Immature natural killer cell (primary cell): Measurements from ENCODE around the gene HAUS5. TPM values are rescaled to one million over a fixed set of nuclear protein-coding genes. Genes with fewer than 3 reads are reported as not detected.

Source experiments
- polyA plus RNA-seq, 3 donors: library from polyadenylated mRNA; unstranded; fragments of 300-500 nt; fragmentation: Illumina TruSeq; gene quantifications; one replicate each; pipeline ENCODE4 v1.2.3, GENCODE V29; 2021

HAUS5 gene
- polyA plus RNA-seq, 3 donors from 2014 or later, result 0.98 to 7.5 (median 6.0) TPM

Other genes with a start within 250 kb of the HAUS5 start
- not detected for gene GPR42, start 241.7 kb upstream of the HAUS5 start, polyA plus RNA-seq
- gene FFAR2, start 164.5 kb upstream of the HAUS5 start, polyA plus RNA-seq, result 1 to 10 TPM in 1 of 3 donors, under 1 TPM in 2; 0.12 to 1.6 (median 0.15) TPM
- not detected for gene KRTDAP, start 122.3 kb upstream of the HAUS5 start, polyA plus RNA-seq
- 10 to 100 TPM in 2 of 3 donors, 1 to 10 TPM in 1; 5.0 to 24.5 (median 20.3) TPM for gene DMKN, start 99.1 kb upstream of the HAUS5 start, polyA plus RNA-seq
- not detected for gene SBSN, start 84.4 kb upstream of the HAUS5 start, polyA plus RNA-seq
- not detected for gene GAPDHS, start 79.3 kb upstream of the HAUS5 start, polyA plus RNA-seq
- 100 to 1,000 TPM; 117 to 184 (median 151) TPM for gene TMEM147, start 67.1 kb upstream of the HAUS5 start, polyA plus RNA-seq
- gene ATP4A, start 49.1 kb upstream of the HAUS5 start, polyA plus RNA-seq, result not detected
- not detected for gene PMIS2, start 26.6 kb upstream of the HAUS5 start, polyA plus RNA-seq
- 10 to 100 TPM; 51.4 to 91.8 (median 72.7) TPM for gene RBM42, start 16.3 kb downstream of the HAUS5 start, polyA plus RNA-seq
- gene ETV2, start 29.0 kb downstream of the HAUS5 start, polyA plus RNA-seq, result under 1 TPM; 0.55 to 0.79 (median 0.68) TPM
- 1,000 to 10,000 TPM in 1 of 3 donors, 100 to 1,000 TPM in 2; 711 to 1,050 (median 736) TPM for gene COX6B1, start 35.6 kb downstream of the HAUS5 start, polyA plus RNA-seq
- gene UPK1A, start 53.8 kb downstream of the HAUS5 start, polyA plus RNA-seq, result not detected
- gene ZBTB32, start 91.8 kb downstream of the HAUS5 start, polyA plus RNA-seq, result not detected
- 1 to 10 TPM in 1 of 3 donors, under 1 TPM in 1, not detected in 1; 0.30 to 1.8 TPM for gene KMT2B, start 105.3 kb downstream of the HAUS5 start, polyA plus RNA-seq
- gene IGFLR1, start 129.7 kb downstream of the HAUS5 start, polyA plus RNA-seq, result 100 to 1,000 TPM in 2 of 3 donors, 10 to 100 TPM in 1; 94.6 to 116 (median 109) TPM
- gene U2AF1L4, start 132.7 kb downstream of the HAUS5 start, polyA plus RNA-seq, result 10 to 100 TPM; 11.8 to 21.4 (median 15.8) TPM
- gene PSENEN, start 132.9 kb downstream of the HAUS5 start, polyA plus RNA-seq, result 100 to 1,000 TPM; 127 to 149 (median 129) TPM
- gene LIN37, start 135.8 kb downstream of the HAUS5 start, polyA plus RNA-seq, result 10 to 100 TPM in 2 of 3 donors, 1 to 10 TPM in 1; 9.7 to 15.2 (median 12.6) TPM
- not detected for gene HSPB6, start 144.3 kb downstream of the HAUS5 start, polyA plus RNA-seq
- 1 to 10 TPM; 1.2 to 7.8 (median 2.2) TPM for gene PROSER3, start 145.4 kb downstream of the HAUS5 start, polyA plus RNA-seq
- gene ARHGAP33, start 162.8 kb downstream of the HAUS5 start, polyA plus RNA-seq, result under 1 TPM in 1 of 3 donors, not detected in 2; 0.37 TPM
- not detected for gene PRODH2, start 200.1 kb downstream of the HAUS5 start, polyA plus RNA-seq
- not detected for gene NPHS1, start 239.8 kb downstream of the HAUS5 start, polyA plus RNA-seq
- gene KIRREL2, start 244.2 kb downstream of the HAUS5 start, polyA plus RNA-seq, result under 1 TPM in 1 of 3 donors, not detected in 2; 0.19 TPM